Neural cell (in vitro differentiated cells): ENCODE results near the gene SETD1A. TPM values are rescaled to one million over a fixed set of nuclear protein-coding genes. Genes with fewer than 3 reads are reported as not detected.

ENCODE experiments used
- H2AFZ ChIP-seq: fragments of 200-600, 300-800 bp; sonication (generic), shearing (Covaris generic); 2 replicates; pipeline ENCODE4 v1.6.0; 2014; ENCODE audit warnings: low read depth, mild to moderate bottlenecking, antibody characterized with exemption, low read length, moderate library complexity
- H3F3A ChIP-seq: fragments of 200-600 bp; shearing (Covaris generic); 2 replicates; pipeline ENCODE4 v1.6.1; 2016; ENCODE audit warnings: mild to moderate bottlenecking, moderate library complexity, mixed read lengths, antibody characterized with exemption, low read length; ENCODE audit not compliant: insufficient read depth, poor library complexity, severe bottlenecking
- H3K27ac ChIP-seq: fragments of 200-600, 300-800 bp; sonication (generic), shearing (Covaris generic); 2 replicates; pipeline ENCODE4 v1.5.1; 2014; ENCODE audit warnings: mild to moderate bottlenecking, low read length, moderate library complexity
- H3K27me3 ChIP-seq: fragments of 300-800, 200-600 bp; sonication (generic), shearing (Covaris generic); 2 replicates; pipeline ENCODE4 v1.6.0; 2014; ENCODE audit warnings: mild to moderate bottlenecking, low read depth, low read length, moderate library complexity; ENCODE audit not compliant: insufficient read depth
- H3K36me3 ChIP-seq: fragments of 300-800, 200-600 bp; sonication (generic), shearing (Covaris generic); 2 replicates; pipeline ENCODE4 v1.5.1; 2014; ENCODE audit warnings: mild to moderate bottlenecking, antibody characterized with exemption, low read length, moderate library complexity; ENCODE audit not compliant: insufficient read depth
- H3K4me2 ChIP-seq: fragments of 300-800, 200-600 bp; sonication (generic), shearing (Covaris generic); 2 replicates; pipeline ENCODE4 v1.6.0; 2014; ENCODE audit warnings: mild to moderate bottlenecking, low read length
- H3K4me3 ChIP-seq: fragments of 300-800, 200-600 bp; sonication (generic), shearing (Covaris generic); 2 replicates; pipeline ENCODE4 v1.5.1; 2014; ENCODE audit warnings: mild to moderate bottlenecking, low read length, moderate library complexity
- H3K79me2 ChIP-seq: fragments of 200-600 bp; shearing (Covaris generic); replicated peaks from 2 replicates; pipeline ENCODE4 v1.6.0; 2014; ENCODE audit warnings: mild to moderate bottlenecking, low read length, moderate library complexity; ENCODE audit not compliant: insufficient read depth
- H3K9ac ChIP-seq: fragments of 300-800, 200-600 bp; sonication (generic), shearing (Covaris generic); 2 replicates; pipeline ENCODE4 v1.6.1; 2016; ENCODE audit warnings: mild to moderate bottlenecking, low read length, mixed read lengths
- H3K9me2 ChIP-seq: fragments of 200-600 bp; shearing (Covaris generic); 2 replicates; pipeline ENCODE4 v1.6.1; 2016; ENCODE audit warnings: mild to moderate bottlenecking, low read length, mixed read lengths; ENCODE audit not compliant: insufficient read depth
- H3K9me3 ChIP-seq: fragments of 200-600, 300-800 bp; sonication (generic), shearing (Covaris generic); 2 replicates; pipeline ENCODE4 v1.6.1; 2016; ENCODE audit warnings: mild to moderate bottlenecking, mixed run types, low read length, moderate library complexity, mixed read lengths
- H4K20me1 ChIP-seq: fragments of 200-600 bp; shearing (Covaris generic); 2 replicates; pipeline ENCODE4 v1.6.1; 2016; ENCODE audit warnings: mild to moderate bottlenecking, mixed run types; ENCODE audit not compliant: insufficient read depth
- EP300 ChIP-seq: fragments of 450-650 bp; conservative IDR thresholded peaks from 2 replicates; pipeline ENCODE4 v1.6.1; 2014; ENCODE audit warnings: antibody characterized with exemption, mild to moderate bottlenecking, moderate library complexity; ENCODE audit not compliant: poor library complexity, severe bottlenecking
- EZH2 ChIP-seq: fragments of 200-600, 300-800 bp; shearing (Covaris generic), sonication (generic); IDR thresholded peaks from 2 replicates; pipeline ENCODE4 v1.6.1; 2014; ENCODE audit warnings: antibody characterized with exemption, low read length, borderline replicate concordance, mild to moderate bottlenecking; ENCODE audit not compliant: insufficient read depth, poor library complexity, severe bottlenecking
- MXI1 ChIP-seq: fragments of 450-650 bp; conservative IDR thresholded peaks from 2 replicates; pipeline ENCODE4 v1.6.1; 2014; ENCODE audit warnings: antibody characterized with exemption, mild to moderate bottlenecking; ENCODE audit not compliant: poor library complexity, severe bottlenecking
- POLR2AphosphoS5 ChIP-seq: IDR thresholded peaks from 2 replicates; pipeline ENCODE4 v1.6.1; 2012
- REST ChIP-seq: IDR thresholded peaks from 2 replicates; pipeline ENCODE4 v1.6.1; 2012; ENCODE audit warnings: borderline replicate concordance
- SMC3 ChIP-seq: fragments of 450-650 bp; conservative IDR thresholded peaks from 2 replicates; pipeline ENCODE4 v1.6.1; 2014; ENCODE audit warnings: antibody characterized with exemption, mild to moderate bottlenecking, moderate library complexity; ENCODE audit not compliant: poor library complexity
- TAF1 ChIP-seq: IDR thresholded peaks from 2 replicates; pipeline ENCODE4 v1.6.1; 2012; ENCODE audit warnings: low read depth
- polyA plus RNA-seq: library from polyadenylated mRNA; depleted of rRNA; stranded (reverse); fragments of >200 nt; gene quantifications from 2 replicates; pipeline ENCODE4 v1.2.3, GENCODE V29; 2014

SETD1A gene
- polyA plus RNA-seq, 1 donor from 2014 or later: 1.4 TPM

GRCh38 chr16:30927789-30928378 lies 29.7 kb upstream of the SETD1A start:
- Histone ChIP-seq H3K4me3 (peak overlapping the region; percentile 48), H3K27me3 (no peaks in the 10 kb centered on the region)

DNA sequence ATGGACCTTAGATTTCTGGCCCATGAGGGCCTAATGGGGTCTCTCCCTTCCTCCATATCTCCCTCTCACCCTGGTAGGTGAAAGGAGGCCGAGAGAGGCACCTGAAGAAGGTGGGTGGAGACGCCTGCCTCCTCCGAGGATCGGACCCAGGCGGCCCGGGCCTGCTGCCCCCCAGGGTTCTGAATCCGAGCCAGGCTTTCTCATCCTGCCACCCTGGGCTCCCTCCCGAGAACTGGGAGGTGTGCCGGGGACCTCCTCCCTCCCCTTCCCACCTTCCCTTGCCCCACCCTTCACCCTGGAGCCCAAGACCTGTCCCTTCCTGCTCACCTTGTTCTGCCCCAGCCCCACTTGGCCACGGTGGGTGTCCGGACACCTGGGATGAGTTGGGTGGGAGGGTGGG lies 29.2 kb upstream of the SETD1A start:
- H3K27me3 ChIP-seq: no peaks in the 10 kb centered on the region
- no peak overlapping the region for H3K9ac ChIP-seq
- H4K20me1 ChIP-seq: peaks cover 3% of the 10 kb centered on the region
- no peaks in the 10 kb centered on the region for H3K36me3 ChIP-seq
- TF ChIP-seq REST: no peak
- peak overlapping the region; percentile 48 for H3K4me3 ChIP-seq
- H3K9me2 ChIP-seq: no peaks in the 10 kb centered on the region
- no peaks in the 10 kb centered on the region for H3F3A ChIP-seq
- no peak overlapping the region for H3K4me2 ChIP-seq
- no peak overlapping the region for H2AFZ ChIP-seq
- H3K79me2 ChIP-seq: peaks cover 11% of the 10 kb centered on the region
- H3K9me3 ChIP-seq: no peaks in the 10 kb centered on the region
- no peak overlapping the region for H3K27ac ChIP-seq

More at GRCh38 chr16:30927789-30928378, 29.7 kb upstream of the SETD1A start:
- TF ChIP-seq TAF1 (no peak), SMC3 (no peak), REST (no peak), EZH2 (no peak), MXI1 (no peak), POLR2AphosphoS5 (no peak), EP300 (no peak)
- Histone ChIP-seq H3F3A (no peaks in the 10 kb centered on the region), H3K9ac (peak overlapping the region; percentile 35), H2AFZ (no peak overlapping the region), H4K20me1 (peaks cover 3% of the 10 kb centered on the region), H3K27ac (peak overlapping the region; percentile 42), H3K36me3 (no peaks in the 10 kb centered on the region), H3K9me3 (no peaks in the 10 kb centered on the region), H3K79me2 (peaks cover 11% of the 10 kb centered on the region), H3K9me2 (no peaks in the 10 kb centered on the region), H3K4me2 (no peak overlapping the region)
